PC-9 (cell line): ENCODE measurements around the gene NFATC4. TPM values are rescaled to one million over a fixed set of nuclear protein-coding genes. Genes with fewer than 3 reads are reported as not detected.

Experiments used
- BruUV-seq: library from RNA; stranded (reverse); fragments of 400-500 nt; replicated peaks from 2 replicates; lab custom pipeline; 2021; lab: Mats Ljungman, UMichigan
- CTCF ChIA-PET: fragments of 300-600 bp; sonication (Branson Sonifier 250); formaldehyde crosslinking; loops from one replicate; lab custom pipeline; 2022; ENCODE audit warnings: antibody characterized with exemption; lab: Charles Lee
- POLR2A ChIA-PET: fragments of 300-600 bp; sonication (Branson Sonifier 250); formaldehyde crosslinking; loops from one replicate; lab custom pipeline; 2022; ENCODE audit warnings: antibody characterized with exemption; ENCODE audit not compliant: unreplicated experiment; lab: Charles Lee
- DNase-seq, 2 experiments: peaks; one replicate each; pipeline versions ENCODE4 v3.0.0 to v3.0.0-alpha.2; 2015 to 2022; ENCODE audit warnings: mixed read lengths in 1 of 2
- H2AFZ ChIP-seq: fragments of 200-600 bp; sonication (generic); 2 replicates; pipeline ENCODE4 v1.8.1; 2017; ENCODE audit warnings: antibody characterized with exemption
- H3F3A ChIP-seq: fragments of 200-600 bp; sonication (generic); 2 replicates; pipeline ENCODE4 v1.8.1; 2017; ENCODE audit warnings: antibody characterized with exemption, mild to moderate bottlenecking, low read depth; ENCODE audit not compliant: insufficient read depth
- H3K27ac ChIP-seq: fragments of 200-600 bp; sonication (generic); 2 replicates; pipeline ENCODE4 v1.6.1; 2016; ENCODE audit warnings: mixed run types
- H3K27me3 ChIP-seq: fragments of 200-600 bp; sonication (generic); 2 replicates; pipeline ENCODE4 v1.6.1; 2016; ENCODE audit warnings: low read depth, mixed run types; ENCODE audit not compliant: insufficient read depth
- H3K36me3 ChIP-seq: fragments of 200-600 bp; sonication (generic); 2 replicates; pipeline ENCODE4 v1.6.1; 2016; ENCODE audit warnings: low read depth, mixed run types
- H3K4me1 ChIP-seq: fragments of 200-600 bp; sonication (generic); replicated peaks from 2 replicates; pipeline ENCODE4 v1.6.1; 2016; ENCODE audit warnings: mixed run types; ENCODE audit not compliant: insufficient read depth
- H3K4me2 ChIP-seq: fragments of 200-600 bp; sonication (generic); 2 replicates; pipeline ENCODE4 v1.6.1; 2017; ENCODE audit warnings: mixed run types
- H3K4me3 ChIP-seq: fragments of 200-600 bp; sonication (generic); 2 replicates; pipeline ENCODE4 v1.6.1; 2016; ENCODE audit warnings: mixed run types
- H3K79me2 ChIP-seq: fragments of 200-600 bp; sonication (generic); 2 replicates; pipeline ENCODE4 v1.6.1; 2017; ENCODE audit warnings: low read depth, mixed run types
- H3K9me2 ChIP-seq: fragments of 200-600 bp; sonication (generic); 2 replicates; pipeline ENCODE4 v1.8.1; 2017; ENCODE audit warnings: mild to moderate bottlenecking; ENCODE audit not compliant: insufficient read depth
- H3K9me3 ChIP-seq: fragments of 200-600 bp; sonication (generic); 2 replicates; pipeline ENCODE4 v1.8.1; 2016; ENCODE audit warnings: low read depth; ENCODE audit not compliant: insufficient read depth
- H4K20me1 ChIP-seq: fragments of 200-600 bp; sonication (generic); 2 replicates; pipeline ENCODE4 v1.8.1; 2017; ENCODE audit not compliant: insufficient read depth
- CTCF ChIP-seq: fragments of 200-600 bp; sonication (generic); conservative IDR thresholded peaks from 2 replicates; pipeline ENCODE4 v1.6.1; 2017; ENCODE audit warnings: mixed run types, antibody characterized with exemption, mild to moderate bottlenecking, moderate library complexity
- EZH2 ChIP-seq: fragments of 200-600 bp; sonication (generic); IDR thresholded peaks from 2 replicates; pipeline ENCODE4 v1.8.0; 2017; ENCODE audit warnings: antibody characterized with exemption, low read depth
- intact Hi-C: fragments of 100-400 bp; cut with micrococcal nuclease; formaldehyde crosslinking; loops from one replicate; pipeline ENCODE4 v1.10.0; 2022; ENCODE audit not compliant: unreplicated experiment
- total RNA-seq: library from RNA; stranded (reverse); gene quantifications from 2 replicates; pipeline ENCODE4 v1.2.3, GENCODE V29; 2021

NFATC4 gene
- total RNA-seq, 1 experiment from 2014 or later = 48.3 TPM

- no TSS peak for BruUV-seq
- no peaks in the 10 kb centered on the region for H3K36me3 ChIP-seq
- intact Hi-C loops = no loop called here
These were observed 4.9 kb downstream of the NFATC4 start for GRCh38 chr14:24372701-24373416.

DNA sequence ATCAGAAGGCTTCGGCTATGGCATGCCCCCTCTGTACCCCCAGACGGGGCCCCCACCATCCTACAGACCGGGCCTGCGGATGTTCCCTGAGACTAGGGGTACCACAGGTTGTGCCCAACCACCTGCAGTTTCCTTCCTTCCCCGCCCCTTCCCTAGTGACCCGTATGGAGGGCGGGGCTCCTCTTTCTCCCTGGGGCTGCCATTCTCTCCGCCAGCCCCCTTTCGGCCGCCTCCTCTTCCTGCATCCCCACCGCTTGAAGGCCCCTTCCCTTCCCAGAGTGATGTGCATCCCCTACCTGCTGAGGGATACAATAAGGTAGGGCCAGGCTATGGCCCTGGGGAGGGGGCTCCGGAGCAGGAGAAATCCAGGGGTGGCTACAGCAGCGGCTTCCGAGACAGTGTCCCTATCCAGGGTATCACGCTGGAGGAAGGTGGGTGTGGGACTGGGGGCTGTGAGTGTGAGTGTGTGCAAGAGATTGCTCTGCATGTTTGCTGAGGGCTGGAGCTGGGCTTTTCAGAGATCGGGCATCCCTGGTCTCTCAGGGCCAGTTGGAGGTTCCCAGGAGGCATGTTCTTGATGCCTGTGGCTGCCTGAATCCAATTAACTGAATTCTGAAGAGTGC, 8.6 kb downstream of the NFATC4 start:
- H3K27me3 ChIP-seq = no peaks in the 10 kb centered on the region
- H3K4me3 ChIP-seq = no peak overlapping the region
- no peak for TF ChIP-seq CTCF
- TF ChIP-seq EZH2 = no peak
- no peak overlapping the region for H3K4me2 ChIP-seq
- H3K79me2 ChIP-seq = no peaks in the 10 kb centered on the region
- DNase-seq = no peak
- no peaks in the 10 kb centered on the region for H3K9me2 ChIP-seq
- H3K36me3 ChIP-seq = no peaks in the 10 kb centered on the region
- no peaks in the 10 kb centered on the region for H3K9me3 ChIP-seq
- H4K20me1 ChIP-seq = no peaks in the 10 kb centered on the region
- no peaks in the 10 kb centered on the region for H3F3A ChIP-seq
- H2AFZ ChIP-seq = no peak overlapping the region
- no peak overlapping the region for H3K27ac ChIP-seq
- ChIA-PET POLR2A (interaction anchor here (0.6 kb wide), 1 partner anchor 76 kb away, joined by 4 read pairs; no protein-coding TSS in a partner anchor), CTCF (no interaction called here)
- no peaks in the 10 kb centered on the region for H3K4me1 ChIP-seq
- intact Hi-C loops = no loop called here
- no TSS peak for BruUV-seq

More at GRCh38 chr14:24372701-24373416, 4.9 kb downstream of the NFATC4 start:
- CTCF ChIA-PET = no interaction called here
- H3K79me2 ChIP-seq = no peaks in the 10 kb centered on the region
- H3F3A ChIP-seq = no peaks in the 10 kb centered on the region
- H3K27me3 ChIP-seq = no peaks in the 10 kb centered on the region
- H3K9me3 ChIP-seq = no peaks in the 10 kb centered on the region
- TF ChIP-seq CTCF = no peak
- TF ChIP-seq EZH2 = no peak
- H4K20me1 ChIP-seq = no peaks in the 10 kb centered on the region
- H3K4me2 ChIP-seq = no peak overlapping the region
- no peak overlapping the region for H3K27ac ChIP-seq
- no peak overlapping the region for H2AFZ ChIP-seq
- H3K4me1 ChIP-seq = no peaks in the 10 kb centered on the region; the same call in 1 of the 2 replicates
- no peak overlapping the region for H3K4me3 ChIP-seq
- POLR2A ChIA-PET = no interaction called here
- no peak for DNase-seq
- H3K9me2 ChIP-seq = no peaks in the 10 kb centered on the region

- DNase-seq = no peak
- H3K9me2 ChIP-seq = no peaks in the 10 kb centered on the region
- H3K27ac ChIP-seq = no peak overlapping the region
- no peaks in the 10 kb centered on the region for H3F3A ChIP-seq
- TF ChIP-seq EZH2 (no peak), CTCF (no peak)
- H3K4me1 ChIP-seq = no peaks in the 10 kb centered on the region
- no peaks in the 10 kb centered on the region for H3K36me3 ChIP-seq
- H2AFZ ChIP-seq = no peak overlapping the region
- intact Hi-C loops = no loop called here
- POLR2A ChIA-PET = interaction anchor here (0.6 kb wide), 1 partner anchor 77 kb away, joined by 4 read pairs; no protein-coding TSS in a partner anchor
- CTCF ChIA-PET = no interaction called here
- H3K4me3 ChIP-seq = no peak overlapping the region
- H3K79me2 ChIP-seq = no peaks in the 10 kb centered on the region
- H3K27me3 ChIP-seq = no peaks in the 10 kb centered on the region
- no peaks in the 10 kb centered on the region for H4K20me1 ChIP-seq
- no peak overlapping the region for H3K4me2 ChIP-seq
- no TSS peak for BruUV-seq
- no peaks in the 10 kb centered on the region for H3K9me3 ChIP-seq
These were observed 9.1 kb downstream of the NFATC4 start for GRCh38 chr14:24377126-24377525.
